Colonic mucosa (tissue), 4 donors: ENCODE data around the gene HTRA2. TPM values are rescaled to one million over a fixed set of nuclear protein-coding genes. Genes with fewer than 3 reads are reported as not detected.

Source experiments
- DNase-seq: peaks from one replicate; pipeline ENCODE4 v3.0.0-alpha.2; 2020
- H3K27ac ChIP-seq: fragments of 200-600 bp; one replicate; pipeline ENCODE4 v1.8.0; 2021
- H3K27me3 ChIP-seq: fragments of 200-600 bp; one replicate; pipeline ENCODE4 v1.8.0; 2021
- H3K36me3 ChIP-seq: fragments of 200-600 bp; one replicate; pipeline ENCODE4 v1.8.0; 2021
- H3K4me1 ChIP-seq: fragments of 200-600 bp; one replicate; pipeline ENCODE4 v1.8.0; 2021; ENCODE audit warnings: mild to moderate bottlenecking
- H3K4me3 ChIP-seq: fragments of 200-600 bp; one replicate; pipeline ENCODE4 v1.8.0; 2021
- H3K9ac ChIP-seq, 2 donors: one replicate each; pipeline ENCODE4 v1.7.0; 2013; ENCODE audit warnings: control low read depth in 2 of 2, low read depth in 2 of 2, low read length in 2 of 2
- H3K9me3 ChIP-seq: fragments of 200-600 bp; one replicate; pipeline ENCODE4 v1.8.0; 2021
- CTCF ChIP-seq: fragments of 200-600 bp; IDR thresholded peaks from one replicate; pipeline ENCODE4 v1.8.0; 2022; ENCODE audit warnings: antibody characterized with exemption, mild to moderate bottlenecking
- intact Hi-C: fragments of 100-400 bp; cut with DNase I; formaldehyde crosslinking; loops from one replicate; pipeline ENCODE4 v1.14.1; 2022
- total RNA-seq, 2 donors: library from RNA; stranded (reverse); fragmentation: NEBNext Ultra II Directional in 1 of 2; extraction: Animal tissue kit (Norgen Biotek cat#: 25700) in 1 of 2; gene quantifications; one replicate each; pipeline ENCODE4 v1.2.1, GENCODE V29; 2021
- donor health status: healthy.
- donor health status: DM: no; HTN: no; CAD: no.
- donor health status: DM: no; HTN: no; CAD: no.

Gene HTRA2
- total RNA-seq, 2 donors from 2014 or later: 26.3 to 41.5 TPM

GRCh38 chr2:74486141-74486540 lies 43.6 kb upstream of the HTRA2 start:
- no peak for DNase-seq
- Histone ChIP-seq H3K9ac (no peak overlapping the region), H3K36me3 (no peaks in the 10 kb centered on the region), H3K4me1 (peaks cover 7% of the 10 kb centered on the region), H3K27ac (no peak overlapping the region), H3K9me3 (no peaks in the 10 kb centered on the region), H3K27me3 (no peaks in the 10 kb centered on the region), H3K4me3 (no peak overlapping the region)
- no peak for TF ChIP-seq CTCF
- intact Hi-C loops: loop anchor here (10.0 kb wide), 1 partner anchor 389 kb away; no protein-coding TSS in a partner anchor

- H3K36me3 ChIP-seq: no peaks in the 10 kb centered on the region
- no peak overlapping the region for H3K4me3 ChIP-seq
- no peak overlapping the region for H3K27ac ChIP-seq
- H3K27me3 ChIP-seq: no peaks in the 10 kb centered on the region
- TF ChIP-seq CTCF: no peak
- H3K9ac ChIP-seq: no peak overlapping the region
- no peaks in the 10 kb centered on the region for H3K9me3 ChIP-seq
- no peaks in the 10 kb centered on the region for H3K4me1 ChIP-seq
- intact Hi-C loops: loop anchor here (10.0 kb wide), 1 partner anchor 386 kb away; no protein-coding TSS in a partner anchor
- DNase-seq: no peak
Observed at GRCh38 chr2:74488643-74489481, 40.9 kb upstream of the HTRA2 start.

GRCh38 chr2:74489906-74490305 lies 39.8 kb upstream of the HTRA2 start:
- intact Hi-C loops: loop anchor here (10.0 kb wide), 1 partner anchor 385 kb away; no protein-coding TSS in a partner anchor
- no peaks in the 10 kb centered on the region for H3K4me1 ChIP-seq
- DNase-seq: no peak
- no peak overlapping the region for H3K27ac ChIP-seq
- no peak overlapping the region for H3K4me3 ChIP-seq
- no peaks in the 10 kb centered on the region for H3K36me3 ChIP-seq
- H3K9me3 ChIP-seq: no peaks in the 10 kb centered on the region
- H3K27me3 ChIP-seq: no peaks in the 10 kb centered on the region
- no peak for TF ChIP-seq CTCF
- H3K9ac ChIP-seq: no peak overlapping the region

GRCh38 chr2:74491648-74492544 lies 37.8 kb upstream of the HTRA2 start:
- Histone ChIP-seq H3K27me3 (no peaks in the 10 kb centered on the region), H3K36me3 (no peaks in the 10 kb centered on the region), H3K27ac (no peak overlapping the region), H3K4me3 (no peak overlapping the region), H3K9me3 (no peaks in the 10 kb centered on the region), H3K4me1 (no peaks in the 10 kb centered on the region), H3K9ac (no peak overlapping the region)
- no peak for TF ChIP-seq CTCF
- no peak for DNase-seq
- intact Hi-C loops: no loop called here

- no peak overlapping the region for H3K9ac ChIP-seq
- intact Hi-C loops: no loop called here
- H3K27ac ChIP-seq: no peak overlapping the region
- no peak for TF ChIP-seq CTCF
- H3K27me3 ChIP-seq: peaks cover under 1% of the 10 kb centered on the region
- H3K4me3 ChIP-seq: no peak overlapping the region
- no peak for DNase-seq
- peaks cover 5% of the 10 kb centered on the region for H3K4me1 ChIP-seq
- H3K36me3 ChIP-seq: no peaks in the 10 kb centered on the region
- no peaks in the 10 kb centered on the region for H3K9me3 ChIP-seq
Observed at GRCh38 chr2:74493546-74493945, 36.2 kb upstream of the HTRA2 start.
